HG02981 (cell line): Measurements from ENCODE around the gene WNT2.
"Not testable (repeated sequence)": the region's sequence is repeated elsewhere in the genome, so short reads cannot be mapped to it uniquely, and the experiment has no call there.

ENCODE experiments used
- ATAC-seq: cut with Tn5 transposase; IDR thresholded peaks from one replicate; pipeline ENCODE4 v1.9.1; 2021; ENCODE audit warnings: mild to moderate bottlenecking, moderate library complexity; ENCODE audit not compliant: unreplicated experiment

WNT2 gene

DNA sequence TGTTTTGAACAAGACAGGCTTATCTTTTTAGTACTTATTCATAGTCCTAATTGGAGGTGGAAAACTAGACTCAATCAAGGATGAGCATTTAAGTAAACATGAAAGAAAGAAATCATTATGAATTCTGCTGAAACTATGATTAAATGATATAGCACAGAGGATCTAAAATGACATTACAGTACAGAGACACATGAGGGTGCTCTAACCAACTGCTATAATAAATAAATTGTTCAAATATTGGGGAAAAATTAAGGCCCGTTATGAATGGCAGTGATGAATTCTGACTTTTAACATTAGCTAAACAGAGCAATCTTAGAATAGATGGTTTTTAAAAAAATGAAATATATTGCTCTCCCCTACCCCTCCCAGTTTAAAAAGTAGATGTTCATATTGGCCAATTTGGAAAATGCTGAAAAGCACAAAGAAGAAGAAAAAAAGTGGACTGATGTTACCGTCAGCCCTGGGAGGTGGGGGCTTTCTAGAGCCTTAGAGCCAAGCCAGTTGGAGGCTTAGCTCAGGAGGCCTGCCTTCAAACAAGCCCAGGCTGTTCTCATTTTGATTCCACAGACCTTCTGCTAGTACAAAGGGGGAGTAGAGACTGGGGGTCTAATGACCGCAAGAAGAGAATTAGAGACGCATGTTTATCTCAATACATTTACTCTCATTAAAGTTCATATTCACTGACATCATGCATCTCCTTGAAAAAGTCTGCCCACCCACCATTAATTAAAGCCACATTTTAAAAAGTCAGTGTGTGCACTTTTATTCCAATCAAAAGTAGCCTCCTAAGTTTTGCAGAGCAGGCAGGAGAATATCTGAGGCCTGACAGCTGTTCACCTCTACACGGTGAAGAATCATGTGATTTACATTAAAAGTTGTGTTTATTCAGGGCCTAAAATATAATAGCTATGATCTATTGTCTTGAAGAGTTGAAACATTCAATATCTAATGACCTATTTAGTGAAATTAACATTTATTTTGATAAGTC lies 10.0 kb downstream of the WNT2 start:
- no peak for ATAC-seq

DNA sequence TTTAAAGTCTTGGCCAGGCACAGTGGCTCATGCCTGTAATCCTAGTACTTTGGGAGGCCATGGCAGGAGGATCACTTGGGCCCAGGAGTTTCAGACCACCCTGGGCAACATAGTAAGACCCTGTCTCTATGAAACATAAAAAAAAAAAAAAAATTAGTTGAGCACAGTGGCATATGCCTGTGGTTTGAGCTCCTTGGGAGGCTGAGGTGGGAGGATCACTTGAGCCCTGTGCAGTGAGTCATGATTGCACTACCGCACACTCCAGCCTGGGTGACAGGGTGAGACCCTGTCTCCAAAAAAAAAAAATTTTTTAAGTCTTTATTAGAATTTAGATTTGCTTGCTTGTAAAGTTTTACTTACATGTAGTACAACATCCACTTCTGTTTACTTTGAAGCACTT lies 14.0 kb downstream of the WNT2 start:
- ATAC-seq: no peak

DNA sequence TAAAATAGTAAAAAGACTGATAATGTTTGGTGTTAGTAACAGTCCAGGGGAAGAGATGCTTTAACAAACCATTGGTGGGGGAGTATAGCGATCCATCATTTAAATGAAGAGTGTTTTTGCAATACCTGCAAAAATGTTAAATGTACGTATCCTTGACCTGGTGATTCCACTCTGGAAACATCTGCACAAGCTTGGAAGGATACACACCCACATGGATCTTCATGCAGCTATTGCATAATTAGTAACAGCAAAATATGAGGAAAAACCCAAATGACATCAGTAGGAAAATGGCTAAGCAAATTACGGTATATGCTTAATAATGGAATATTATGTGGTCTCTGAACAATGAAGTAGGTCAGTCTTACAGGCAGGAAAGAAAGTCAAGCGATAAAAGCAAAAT lies 20.5 kb downstream of the WNT2 start:
- no peak for ATAC-seq

DNA sequence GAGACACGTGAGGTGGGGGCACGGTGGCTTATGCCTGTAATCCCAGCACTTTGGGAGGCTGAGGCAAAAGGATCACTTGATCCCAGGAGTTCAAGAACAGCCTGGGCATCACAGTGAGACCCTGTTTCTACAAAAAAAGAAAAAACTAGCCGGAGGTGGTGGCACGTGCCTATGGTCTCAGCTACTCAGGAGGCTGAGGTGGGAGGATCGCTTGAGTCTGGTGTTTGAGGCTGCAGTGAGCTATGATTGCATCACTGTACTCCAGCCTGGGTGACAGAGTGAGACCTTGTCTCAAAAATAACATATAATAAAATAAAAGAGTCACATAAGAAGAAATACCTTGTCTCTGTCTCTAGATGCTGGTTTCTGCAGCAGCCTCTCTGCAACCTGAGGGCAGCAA lies 22.4 kb downstream of the WNT2 start:
- not testable (repeated sequence) for ATAC-seq

DNA sequence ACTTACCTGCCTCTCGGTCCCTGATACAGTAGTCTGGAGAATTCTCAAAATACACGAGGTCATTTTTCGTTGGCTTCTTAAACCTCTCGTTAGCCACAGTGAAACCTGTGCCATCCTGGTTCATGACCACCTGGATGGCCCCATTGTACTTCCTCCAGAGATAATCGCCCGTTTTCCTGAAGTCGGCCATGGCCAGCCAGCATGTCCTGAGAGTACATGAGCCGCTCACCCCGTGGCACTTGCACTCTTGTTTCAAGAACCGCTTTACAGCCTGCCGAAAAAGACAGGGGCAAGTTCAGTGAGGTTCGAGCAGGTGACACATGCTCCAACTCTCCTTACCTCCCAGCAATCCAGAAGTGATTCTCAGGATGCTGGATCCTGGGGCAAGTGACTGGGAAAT lies 25.3 kb downstream of the WNT2 start:
- ATAC-seq: no peak

DNA sequence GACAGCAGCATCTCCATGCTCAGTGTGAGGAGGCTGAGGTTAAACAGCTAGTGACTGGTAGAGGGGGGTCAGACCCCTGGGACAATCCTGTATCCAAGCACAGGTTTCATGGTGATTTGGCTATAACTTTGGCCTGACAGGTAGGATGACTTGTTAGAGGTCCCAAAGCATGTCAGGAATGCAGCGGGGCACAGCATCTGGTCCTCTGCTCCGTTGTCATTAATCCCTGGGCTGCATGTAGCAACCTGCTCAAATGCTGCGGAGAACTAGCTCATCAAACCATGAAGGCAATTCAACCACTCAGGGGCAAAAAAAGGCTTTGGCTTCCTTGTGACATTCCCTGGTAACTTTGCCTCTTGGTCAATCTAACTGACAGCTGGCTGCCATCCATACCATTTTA lies 26.8 kb downstream of the WNT2 start:
- ATAC-seq: no peak

DNA sequence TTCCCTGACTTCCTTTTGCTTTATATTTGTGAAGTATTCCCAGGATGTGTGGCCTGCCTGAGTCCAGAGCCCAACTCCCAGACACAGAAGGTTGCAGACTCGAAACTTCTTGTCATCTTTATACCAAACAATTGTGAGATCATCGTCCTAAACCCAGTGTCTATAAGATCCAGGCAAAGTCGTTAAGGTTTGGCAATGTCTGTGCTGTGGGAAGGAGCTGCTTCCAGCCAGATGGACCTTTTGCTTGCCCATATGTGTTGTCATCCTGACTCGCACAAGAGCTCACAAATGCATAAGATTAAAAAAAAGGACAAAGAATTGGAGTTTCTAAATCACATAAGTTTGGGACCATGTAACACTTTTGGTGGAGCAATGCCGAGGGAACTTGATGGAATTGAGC lies 37.0 kb downstream of the WNT2 start:
- ATAC-seq: no peak

DNA sequence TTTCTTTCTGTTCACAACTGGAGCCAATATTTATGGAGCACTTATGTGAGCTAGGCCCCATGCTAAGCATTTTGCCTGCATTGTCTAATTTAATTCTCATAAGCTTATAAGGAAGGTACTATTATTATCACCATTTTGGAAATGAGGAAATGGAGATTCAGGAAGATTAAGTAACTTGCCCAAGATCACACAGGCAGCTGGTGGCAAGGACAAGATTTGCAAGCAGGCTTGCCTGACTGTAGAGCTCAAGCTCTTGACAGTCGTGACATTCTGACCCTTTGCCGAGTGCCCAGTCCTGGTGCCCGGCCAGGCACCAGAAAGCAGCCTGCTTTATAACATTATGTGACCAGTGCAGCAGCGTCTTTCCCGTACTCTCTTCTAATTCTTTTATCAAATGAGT lies 38.2 kb downstream of the WNT2 start:
- no peak for ATAC-seq

DNA sequence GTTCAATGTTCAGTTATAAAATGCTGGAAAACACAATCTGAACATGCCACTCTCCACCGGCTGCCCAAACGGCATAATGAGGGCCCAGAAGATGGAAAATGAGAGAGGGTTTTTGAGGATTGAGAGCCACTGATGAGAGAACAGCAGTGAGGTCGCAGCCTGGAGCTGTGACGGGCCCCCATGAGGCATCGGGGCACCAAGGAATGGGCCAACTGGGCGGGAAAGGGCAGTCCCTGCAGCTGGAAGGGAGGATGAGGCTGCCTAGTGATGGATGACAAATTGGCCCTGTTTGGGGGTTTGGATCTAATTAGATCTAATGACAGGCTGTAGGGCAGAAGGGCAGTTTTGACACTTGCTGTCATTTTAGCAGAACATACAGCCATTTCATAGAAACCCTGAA lies 39.1 kb downstream of the WNT2 start:
- no peak for ATAC-seq

DNA sequence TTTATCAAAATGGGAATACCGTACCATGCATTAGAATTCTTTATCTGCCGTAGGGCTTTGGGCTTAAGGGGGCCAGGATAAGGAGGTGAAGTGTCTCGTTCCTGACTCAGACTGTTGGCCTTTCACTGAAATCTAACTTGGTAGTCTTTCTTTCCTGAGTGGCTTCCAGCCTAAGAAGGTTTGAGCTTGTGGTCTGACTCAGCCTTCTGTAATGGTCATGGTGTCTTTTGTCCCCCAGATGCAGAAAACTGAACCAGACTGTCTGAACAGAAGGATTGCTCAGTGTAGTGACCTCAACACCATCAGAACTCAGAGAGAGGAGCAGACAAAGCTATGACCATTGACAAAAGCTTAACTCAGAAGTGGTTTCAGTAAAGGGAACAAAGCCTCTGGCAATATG lies 39.5 kb downstream of the WNT2 start:
- ATAC-seq: no peak

DNA sequence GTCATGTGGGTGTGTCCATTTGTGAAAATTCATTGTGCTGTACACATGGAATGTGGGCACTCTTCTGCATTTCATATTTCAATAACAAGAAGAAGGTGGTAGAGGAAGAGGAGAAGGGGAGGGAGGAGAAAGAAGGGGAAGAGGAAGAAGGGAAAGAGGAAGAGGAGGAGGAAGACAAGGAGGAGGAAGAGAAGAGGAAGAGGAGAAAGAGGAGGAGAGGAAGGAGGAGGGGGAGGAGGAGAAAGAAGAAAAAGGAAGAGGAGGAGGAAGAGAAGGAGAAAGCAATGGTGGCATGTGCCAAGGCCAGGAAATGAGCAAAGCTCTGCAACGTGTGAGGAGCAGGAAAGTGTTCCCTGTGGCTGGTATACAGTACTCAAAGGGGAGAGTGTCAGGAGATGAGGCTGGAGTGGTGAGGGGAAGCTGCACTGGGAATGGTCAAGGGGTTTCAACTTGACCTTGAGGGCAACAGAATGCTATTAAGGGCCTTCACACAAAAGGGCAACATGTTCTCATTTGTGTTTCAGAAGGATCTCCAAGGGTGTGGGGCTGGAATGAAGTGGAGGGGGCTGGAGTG lies 40.5 kb downstream of the WNT2 start:
- no peak for ATAC-seq

DNA sequence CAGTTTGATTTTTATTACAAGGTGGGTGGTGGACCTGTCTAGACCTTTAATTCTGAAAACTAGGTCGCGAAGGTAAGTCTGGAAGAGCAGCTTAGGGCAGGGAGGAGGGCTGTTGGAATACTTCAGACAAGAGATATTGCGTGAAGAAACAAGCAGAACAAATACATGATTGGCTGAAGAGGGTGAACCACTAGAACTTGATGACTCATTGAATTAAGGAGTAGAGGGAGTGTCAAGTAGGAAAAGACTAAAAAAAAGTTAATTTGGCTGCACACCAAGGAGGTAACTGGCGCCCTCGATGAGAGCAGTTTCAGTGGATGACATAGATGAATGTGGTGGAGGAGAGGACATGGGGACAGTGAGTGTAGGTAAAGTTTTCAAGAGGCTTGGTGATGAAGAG lies 41.3 kb downstream of the WNT2 start:
- ATAC-seq: no peak

DNA sequence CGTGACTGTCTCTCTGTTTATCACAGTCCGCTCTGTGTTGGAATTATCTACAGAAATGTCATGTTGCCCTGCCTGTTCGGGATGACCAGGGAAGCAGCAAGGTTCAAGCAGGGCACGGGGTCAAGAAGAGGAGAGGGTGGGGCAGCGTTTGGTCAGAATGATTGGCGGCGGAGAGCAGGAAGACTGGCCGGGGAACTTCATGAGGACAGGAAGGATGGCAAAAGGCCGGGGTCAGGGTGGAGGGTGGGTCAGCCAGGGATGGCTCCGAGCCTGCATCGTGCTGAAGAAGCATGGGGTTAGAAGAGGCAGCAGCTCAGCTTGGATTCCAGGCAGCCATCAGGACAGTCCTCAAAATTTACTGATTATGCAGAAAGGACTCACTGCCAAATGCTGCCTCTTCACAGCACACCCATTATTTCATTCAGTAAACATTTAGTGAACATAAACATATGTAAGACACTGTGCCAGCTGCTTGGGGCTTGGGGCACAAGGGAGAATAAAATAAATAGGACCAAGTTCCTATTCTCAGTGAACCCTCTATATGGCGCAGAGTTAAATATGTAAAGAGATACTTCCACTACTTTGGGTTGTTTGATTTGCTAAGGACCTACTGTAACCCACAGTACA lies 42.8 kb downstream of the WNT2 start:
- ATAC-seq: no peak

DNA sequence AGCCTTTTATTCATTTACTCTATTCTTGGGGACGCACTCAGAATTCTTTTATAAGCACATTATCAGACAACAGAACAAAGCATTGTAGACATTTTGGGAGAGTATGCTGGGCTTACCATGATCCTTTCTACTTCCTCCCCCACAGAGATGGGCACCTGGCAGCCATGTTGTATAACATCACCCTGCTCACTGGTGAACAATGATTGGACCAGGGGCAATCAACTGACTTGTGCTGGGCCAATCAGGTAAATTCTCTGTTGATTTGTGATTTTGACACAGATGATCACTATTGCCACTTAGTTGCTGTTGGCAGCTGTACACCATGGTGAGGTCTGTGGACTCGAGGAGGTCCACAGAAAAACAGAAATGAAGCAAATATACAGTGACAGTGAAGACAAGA lies 43.7 kb downstream of the WNT2 start:
- ATAC-seq: no peak

DNA sequence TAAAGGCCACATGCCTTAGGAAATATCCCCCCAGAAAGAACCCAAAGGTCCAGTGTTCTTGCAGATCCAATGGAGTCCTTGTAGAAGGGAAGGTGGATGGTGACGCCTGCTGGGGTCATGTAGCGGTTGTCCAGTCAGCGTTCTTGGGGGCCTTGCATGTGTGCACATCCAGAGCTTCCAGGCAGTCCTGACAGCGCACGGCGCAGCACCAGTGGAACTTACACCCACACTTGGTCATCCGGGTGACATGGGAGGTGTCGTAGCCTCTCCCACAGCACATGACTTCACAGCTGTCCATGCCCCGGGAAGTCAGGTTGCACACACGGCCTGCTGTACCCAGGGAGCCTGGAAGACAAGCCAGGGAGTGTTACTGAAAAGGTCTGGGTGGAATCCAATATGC lies 44.8 kb downstream of the WNT2 start:
- ATAC-seq: no peak

DNA sequence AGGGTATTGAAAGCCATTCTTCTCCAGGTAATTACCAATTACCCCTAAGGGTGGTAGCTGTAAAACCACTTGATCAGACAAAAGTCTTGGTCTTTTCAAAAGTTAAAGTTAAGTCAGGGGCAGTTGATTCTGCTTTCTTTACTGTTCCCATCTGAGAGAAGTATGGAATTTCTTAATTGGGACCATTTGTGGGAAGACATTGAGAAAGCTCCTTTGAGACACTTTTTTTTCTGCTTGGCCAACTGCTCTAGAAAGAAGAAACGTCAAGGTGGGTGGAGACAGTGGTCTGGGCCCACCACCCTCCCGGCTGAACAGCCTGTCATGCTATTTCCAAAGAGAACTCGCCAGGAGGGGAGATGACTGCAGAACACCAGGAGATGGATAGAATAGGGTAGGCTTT lies 45.3 kb downstream of the WNT2 start:
- no peak for ATAC-seq

DNA sequence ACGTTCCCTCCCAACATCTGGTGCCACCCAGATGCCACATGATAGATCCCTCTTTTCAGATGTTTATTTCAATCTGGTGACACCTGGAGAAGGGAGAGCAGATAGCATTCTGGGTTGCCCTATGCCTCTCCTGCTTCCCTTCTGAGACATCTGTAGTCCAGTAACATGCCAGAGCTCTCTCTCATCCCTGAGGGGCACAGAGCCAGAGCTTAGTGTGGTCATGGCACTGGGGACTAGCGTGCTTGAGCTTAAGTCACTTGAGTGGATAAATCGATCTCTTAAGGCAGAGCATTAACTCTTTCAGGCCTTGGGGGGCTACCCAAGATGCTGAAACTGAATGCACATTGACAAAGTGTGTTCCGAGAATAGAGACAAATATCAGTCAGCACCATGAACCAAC lies 47.9 kb downstream of the WNT2 start:
- no peak for ATAC-seq

DNA sequence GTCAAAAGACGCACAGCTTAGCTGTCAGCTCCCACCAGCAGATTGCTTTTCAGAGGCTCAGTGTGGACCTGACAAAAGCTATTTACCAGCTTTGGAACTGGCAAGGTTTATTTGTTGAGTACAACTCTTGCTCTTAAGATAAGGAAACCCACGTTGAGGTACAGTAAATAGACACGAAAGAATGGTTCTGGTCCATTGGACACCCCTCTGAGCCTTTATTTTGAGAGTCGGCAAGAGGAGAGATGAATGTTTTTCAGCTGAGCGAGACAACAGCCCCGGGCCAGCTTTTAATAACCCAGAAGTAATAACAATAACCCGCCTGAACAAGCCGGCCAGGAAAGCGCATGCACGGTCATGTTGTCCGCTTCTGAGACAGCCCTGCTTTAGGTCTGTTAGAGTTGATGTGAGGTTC lies 49.0 kb downstream of the WNT2 start:
- no peak for ATAC-seq

DNA sequence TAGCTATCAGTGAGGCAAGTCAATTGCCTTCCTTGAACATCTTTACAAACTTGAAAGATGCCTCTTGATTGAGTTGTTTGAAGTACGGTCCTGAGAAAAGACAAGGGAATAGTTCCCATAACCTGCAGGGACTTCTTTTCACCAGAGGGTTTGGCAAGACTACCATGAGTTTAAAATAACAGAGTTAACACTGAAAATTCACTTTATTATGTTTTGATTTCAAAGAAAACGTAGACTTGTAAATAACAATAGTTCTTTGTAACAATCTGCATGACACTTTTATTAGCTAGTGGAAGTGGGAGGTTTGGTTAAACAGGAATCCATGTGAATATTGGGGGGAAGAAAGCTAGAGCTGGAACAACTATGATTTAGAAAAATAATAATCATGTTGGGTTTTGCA lies 49.5 kb downstream of the WNT2 start:
- no peak for ATAC-seq

DNA sequence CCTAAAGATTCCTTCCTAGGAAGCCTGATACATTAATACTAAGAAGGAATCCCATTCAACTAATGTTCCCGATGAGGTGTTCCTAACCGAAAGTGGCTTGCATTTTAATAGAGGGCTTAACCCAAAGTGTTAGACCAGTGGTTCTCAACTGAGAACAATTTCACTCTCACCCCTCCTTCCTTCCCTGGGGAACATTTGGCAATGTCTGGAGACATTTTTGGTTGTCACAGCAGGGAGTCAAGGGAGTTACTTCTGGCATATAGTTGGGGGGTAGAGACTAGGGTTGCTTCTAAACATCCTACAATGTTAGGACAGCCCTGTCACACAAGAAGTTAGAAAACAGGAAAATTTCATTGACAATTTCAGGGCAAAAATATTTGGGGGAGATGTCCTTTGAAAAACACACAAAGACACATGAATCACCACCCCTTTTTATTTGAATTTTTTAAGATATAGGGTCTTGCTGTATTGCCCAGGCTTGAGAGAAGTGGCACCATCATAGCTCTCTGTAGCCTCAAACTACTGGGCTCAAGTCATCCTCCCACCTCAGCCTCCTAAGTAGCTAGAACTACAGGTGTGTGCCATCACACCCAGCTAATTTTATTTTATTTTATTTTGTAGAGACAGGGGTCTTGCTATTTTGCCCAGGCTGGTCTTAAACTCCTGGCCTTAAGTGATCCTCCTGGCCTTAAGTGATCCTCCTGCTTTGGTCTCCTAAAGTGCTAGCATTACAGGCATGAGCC lies 50.7 kb downstream of the WNT2 start:
- no peak for ATAC-seq

DNA sequence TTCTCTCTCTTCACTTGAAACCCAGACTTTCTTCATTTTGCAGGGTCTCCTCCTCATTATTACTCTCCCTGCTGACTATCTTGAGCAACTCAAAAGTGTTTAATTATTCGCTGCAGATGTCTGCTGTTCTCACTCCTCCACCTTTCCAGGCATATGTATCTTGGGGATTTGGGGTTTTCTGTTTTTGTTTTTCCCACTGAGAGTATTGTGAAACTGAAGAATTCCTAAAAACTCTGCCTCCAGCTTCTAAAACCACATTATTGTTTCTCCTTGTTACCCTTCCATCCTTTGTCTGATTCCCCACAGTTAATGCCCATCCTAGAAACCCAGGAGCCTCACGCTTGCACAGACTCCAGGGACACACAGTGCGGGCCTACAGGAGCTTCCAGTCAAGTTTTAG lies 51.3 kb downstream of the WNT2 start:
- ATAC-seq: no peak
